ENCODE measurements around the gene GPR37L1.

GRCh38 chr1:202179828-202180750 is 57.4 kb downstream of the GPR37L1 start:
- TF ChIP-seq CTCF (IDR thresholded peaks at IDR 0.05; ENCODE audit: low read depth, low read length): no peak
- TF ChIP-seq POLR2A (IDR thresholded peaks at IDR 0.05; ENCODE audit: extremely low read depth, insufficient read length): no peak
- no peak for TF ChIP-seq MAX (IDR thresholded peaks at IDR 0.05; ENCODE audit: low read depth, low read length)

Measured in NB4 (cell line).